ENCODE results near the gene B3GAT2.
"Not testable (repeated sequence)": the region's sequence is repeated elsewhere in the genome, so short reads cannot be mapped to it uniquely, and the experiment has no call there.

Gene B3GAT2, protein sequence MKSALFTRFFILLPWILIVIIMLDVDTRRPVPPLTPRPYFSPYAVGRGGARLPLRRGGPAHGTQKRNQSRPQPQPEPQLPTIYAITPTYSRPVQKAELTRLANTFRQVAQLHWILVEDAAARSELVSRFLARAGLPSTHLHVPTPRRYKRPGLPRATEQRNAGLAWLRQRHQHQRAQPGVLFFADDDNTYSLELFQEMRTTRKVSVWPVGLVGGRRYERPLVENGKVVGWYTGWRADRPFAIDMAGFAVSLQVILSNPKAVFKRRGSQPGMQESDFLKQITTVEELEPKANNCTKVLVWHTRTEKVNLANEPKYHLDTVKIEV

GRCh38 chr6:70956451-70957283, at the start of gene B3GAT2:
TSS of gene B3GAT2 (minus strand) at chr6:70957060. CDS start at chr6:70956429, 631 bp downstream.
- DNase-seq (ENCODE audit: low spot score): no peak

DNA sequence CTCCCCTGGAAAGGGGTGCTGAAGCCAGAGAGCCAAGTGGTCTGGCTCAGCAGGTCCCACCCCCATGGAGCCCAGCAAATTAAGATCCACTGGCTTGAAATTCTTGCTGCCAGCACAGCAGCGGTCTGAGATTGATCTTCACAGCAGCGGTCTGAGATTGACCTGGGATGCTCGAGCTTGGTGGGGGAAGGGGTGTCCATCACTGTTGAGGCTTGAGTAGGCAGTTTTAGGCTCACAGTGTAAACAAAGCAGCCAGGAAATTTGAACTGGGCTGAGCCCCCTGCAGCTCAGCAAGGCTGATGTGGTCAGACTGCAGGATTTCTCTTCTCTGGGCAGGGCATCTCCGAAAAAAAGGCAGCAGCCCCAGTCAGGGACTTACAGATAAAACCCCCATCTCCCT, 41.3 kb upstream of the B3GAT2 start:
- DNase-seq (ENCODE audit: low spot score): no peak

DNA sequence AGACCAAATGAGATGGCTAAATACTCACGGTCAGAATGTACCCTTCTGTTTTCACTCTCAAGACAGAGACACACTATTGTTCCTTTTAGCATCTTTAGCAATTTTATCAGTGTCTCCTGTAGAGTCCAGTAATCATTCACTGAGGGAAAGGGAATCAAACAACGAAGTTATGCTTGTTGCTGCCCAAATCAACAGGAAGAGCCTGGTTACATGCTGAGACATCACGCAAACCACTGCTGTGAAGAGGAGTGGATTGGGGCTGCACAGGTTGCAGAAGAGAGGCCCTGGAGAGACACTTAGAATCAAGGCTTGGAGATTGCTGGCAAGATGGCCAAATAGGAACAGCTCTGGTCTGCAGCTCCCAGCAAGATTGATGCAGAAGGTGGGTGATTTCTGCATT, 40.5 kb upstream of the B3GAT2 start:
- DNase-seq (ENCODE audit: low spot score): no peak

DNA sequence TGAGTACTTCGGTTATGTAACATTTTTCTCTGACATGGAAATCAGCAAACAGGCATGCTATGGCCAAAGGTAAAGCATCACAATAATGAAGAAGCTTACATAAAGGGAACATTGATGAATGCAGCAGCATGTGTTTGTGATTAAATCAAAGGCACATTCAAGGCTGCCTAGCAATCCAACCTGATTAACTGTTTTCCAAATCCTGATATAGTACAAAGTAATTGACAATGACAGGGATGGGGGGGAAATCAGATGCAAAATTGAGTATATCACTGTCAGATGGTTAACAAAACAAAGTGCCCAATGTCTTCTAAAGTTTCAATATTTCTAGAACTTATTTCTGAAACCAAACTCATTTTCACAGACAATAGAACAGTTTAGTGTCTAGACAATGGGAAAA, 39.2 kb upstream of the B3GAT2 start:
- DNase-seq (ENCODE audit: low spot score): no peak

- no peak for DNase-seq (ENCODE audit: low spot score)
These were observed 38.6 kb upstream of the B3GAT2 start for GRCh38 chr6:70995411-70995810.

- DNase-seq (ENCODE audit: low spot score): no peak
These were observed 34.4 kb upstream of the B3GAT2 start for GRCh38 chr6:70991253-70991652.

DNA sequence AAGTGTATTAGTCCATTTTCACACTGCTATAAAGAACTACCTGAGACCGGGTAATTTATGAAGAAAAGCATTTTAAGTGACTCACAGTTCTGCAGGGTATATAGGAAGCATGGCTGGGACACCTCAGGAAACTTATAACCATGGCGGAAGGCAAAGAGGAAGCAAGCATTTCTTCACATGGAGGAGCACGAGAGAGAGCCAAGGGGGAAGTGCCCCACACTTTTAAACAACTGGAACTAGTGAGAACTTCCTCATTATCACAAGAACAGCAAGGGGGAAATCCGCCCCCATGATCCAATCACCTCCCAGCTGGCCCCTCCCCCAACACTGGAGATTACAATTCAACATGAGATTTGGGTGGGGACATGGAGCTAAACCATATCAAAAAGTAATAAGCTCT, 28.3 kb upstream of the B3GAT2 start:
- no peak for DNase-seq (ENCODE audit: low spot score)

- DNase-seq (ENCODE audit: low spot score): no peak
These were observed 25.9 kb upstream of the B3GAT2 start for GRCh38 chr6:70982747-70983146.

DNA sequence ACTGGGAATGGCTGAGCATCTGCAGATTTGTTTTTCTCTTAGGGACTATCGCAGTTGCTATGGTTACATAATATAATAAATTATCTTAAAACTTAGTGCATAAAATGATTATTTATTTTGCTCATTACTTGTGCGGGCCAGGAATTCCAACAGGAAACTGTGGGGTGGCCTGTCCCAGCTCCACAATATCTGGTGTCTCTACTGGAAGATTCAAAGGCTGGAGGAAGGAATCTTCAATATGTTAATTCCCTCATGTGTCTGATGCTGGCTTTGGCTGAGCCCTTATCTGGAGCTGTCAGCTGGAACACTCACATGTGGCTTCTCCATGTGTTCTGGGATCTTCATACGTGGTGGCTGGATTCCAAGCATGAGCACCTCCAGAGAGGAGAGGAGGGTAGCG, 23.9 kb upstream of the B3GAT2 start:
- no peak for DNase-seq (ENCODE audit: low spot score)

DNA sequence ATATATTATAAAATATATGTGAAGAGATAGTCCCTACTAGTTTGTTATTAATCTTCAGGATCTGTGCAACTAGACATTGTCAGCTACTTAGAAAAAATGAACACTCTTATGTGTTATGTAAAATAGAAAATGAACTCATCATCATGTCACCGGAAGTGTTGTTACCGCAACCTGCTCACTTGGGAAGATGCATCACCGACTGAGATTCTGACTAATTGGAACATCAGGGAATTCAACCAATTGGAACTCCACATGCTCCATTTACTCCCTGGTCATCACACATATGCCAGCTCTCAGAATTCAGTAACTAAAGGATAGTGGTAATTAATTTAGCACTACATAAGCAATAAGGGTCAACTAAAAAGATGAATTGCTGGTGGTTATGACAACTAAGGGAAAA, 16.7 kb upstream of the B3GAT2 start:
- peak; percentile 4 for DNase-seq (ENCODE audit: low spot score)

GRCh38 chr6:70967049-70967448, 10.2 kb upstream of the B3GAT2 start:
- DNase-seq (ENCODE audit: low spot score): no peak

GRCh38 chr6:70957284-70957617, 391 bp upstream of the B3GAT2 start:
- no peak for DNase-seq (ENCODE audit: low spot score)

GRCh38 chr6:70956191-70956450, 739 bp downstream of the B3GAT2 start:
- DNase-seq (ENCODE audit: low spot score): no peak

- DNase-seq (ENCODE audit: low spot score): peak; percentile 34
These were observed 1.2 kb downstream of the B3GAT2 start for GRCh38 chr6:70955441-70956190.

DNA sequence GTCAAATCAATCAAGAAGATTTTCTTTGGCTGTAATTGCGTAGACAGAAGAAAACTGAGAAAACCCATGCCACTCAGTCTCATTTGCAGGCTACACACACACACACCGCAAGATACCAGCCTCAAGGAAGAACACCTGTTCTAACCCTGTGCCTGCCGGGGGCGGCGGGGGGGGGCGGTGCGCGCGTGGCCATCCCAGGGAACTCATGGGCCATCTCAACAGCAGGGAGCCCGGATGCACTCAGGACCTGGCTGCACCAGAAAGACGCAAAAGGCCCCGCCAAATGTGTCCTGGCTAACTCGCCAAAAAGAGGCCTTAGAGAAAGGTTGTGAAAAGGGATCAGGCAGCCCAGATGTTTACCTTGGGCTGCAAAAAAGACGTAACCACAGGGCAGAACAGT, 2.1 kb downstream of the B3GAT2 start:
- no peak for DNase-seq (ENCODE audit: low spot score)

GRCh38 chr6:70954176-70954575, 2.7 kb downstream of the B3GAT2 start:
- no peak for DNase-seq (ENCODE audit: low spot score)

DNA sequence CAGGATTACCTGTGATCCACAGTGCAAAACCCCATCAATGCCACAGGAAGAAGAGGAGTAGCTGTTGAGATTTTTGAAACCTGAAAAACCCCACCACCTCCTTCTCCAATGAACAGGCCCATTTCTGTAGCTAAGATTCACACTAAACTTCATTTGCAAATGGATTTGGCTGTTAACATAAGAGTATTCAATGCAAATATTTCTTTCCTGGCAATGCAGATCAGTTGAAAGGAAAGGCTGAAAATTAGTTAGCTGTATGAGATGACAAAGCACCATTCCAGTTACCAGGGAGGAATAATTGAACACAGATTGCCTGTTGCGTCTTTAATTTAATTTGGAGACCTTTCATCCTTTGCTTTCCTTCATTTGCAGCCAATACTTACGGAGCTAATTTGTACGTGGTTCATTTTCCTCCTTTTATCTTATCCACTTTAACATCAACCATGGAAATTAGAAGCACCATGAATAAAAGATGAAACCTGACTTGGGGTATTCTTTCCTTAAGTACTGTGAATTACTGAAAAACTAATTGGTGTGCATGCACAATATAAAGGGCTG, 4.2 kb downstream of the B3GAT2 start:
- DNase-seq (ENCODE audit: low spot score): no peak

GRCh38 chr6:70944321-70944720, 12.5 kb downstream of the B3GAT2 start:
- DNase-seq (ENCODE audit: low spot score): not testable (repeated sequence)

DNA sequence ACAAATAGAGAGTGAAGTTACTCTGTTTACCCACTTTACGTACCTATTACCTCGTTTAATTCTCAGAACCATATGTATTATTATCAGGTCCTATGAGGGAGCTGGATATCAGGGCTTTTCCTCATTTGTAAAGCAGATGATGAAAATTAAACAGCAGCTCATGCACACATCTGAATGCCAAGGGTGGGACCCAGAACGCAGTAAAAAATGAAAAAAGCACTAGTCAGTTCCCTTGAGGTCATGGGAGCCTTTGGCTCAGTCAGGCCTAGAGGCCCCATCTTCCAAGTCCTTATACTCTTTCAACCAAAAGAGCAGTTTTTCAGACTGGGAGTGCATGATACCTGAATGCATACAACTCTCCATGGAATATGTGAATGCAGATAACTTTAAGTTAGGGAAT, 23.0 kb downstream of the B3GAT2 start:
- no peak for DNase-seq (ENCODE audit: low spot score)

GRCh38 chr6:70905742-70906141, 51.1 kb downstream of the B3GAT2 start:
- DNase-seq (ENCODE audit: low spot score): no peak

DNA sequence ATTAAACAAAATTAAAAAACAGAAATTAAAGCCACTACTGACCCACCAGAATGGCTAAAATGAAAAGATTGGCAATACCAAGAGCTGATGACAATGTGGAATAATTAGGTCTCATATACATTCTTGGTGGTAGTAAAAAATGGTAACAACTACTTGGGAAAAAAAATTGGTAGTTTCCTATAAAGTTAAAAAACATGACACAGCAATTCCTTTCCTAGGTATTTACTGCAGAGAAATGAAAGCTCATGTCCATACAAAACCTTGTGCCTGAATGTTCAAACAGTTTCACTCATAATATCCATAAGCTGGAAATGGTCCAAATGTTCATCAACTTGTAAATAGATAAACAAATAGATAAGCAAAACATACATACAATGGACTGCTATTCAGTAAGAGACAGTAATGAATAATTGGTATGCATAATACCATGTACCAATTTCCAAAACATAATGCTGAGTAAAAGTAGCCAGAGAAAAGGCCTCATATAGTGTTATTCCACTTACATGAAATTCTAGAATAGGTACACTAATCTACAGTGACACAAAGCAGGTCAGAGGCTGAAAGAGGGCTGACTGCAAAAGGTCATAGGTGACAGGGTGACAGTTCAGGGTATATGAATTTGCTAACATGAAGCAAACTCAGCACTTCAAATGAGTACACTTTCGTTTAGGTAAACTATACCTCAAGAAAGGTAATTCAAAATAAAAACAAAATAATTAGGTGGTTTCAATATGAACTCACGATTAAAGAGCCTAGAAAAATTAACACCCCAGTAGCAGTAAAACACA, 53.0 kb downstream of the B3GAT2 start:
- no peak for DNase-seq (ENCODE audit: low spot score)

DNA sequence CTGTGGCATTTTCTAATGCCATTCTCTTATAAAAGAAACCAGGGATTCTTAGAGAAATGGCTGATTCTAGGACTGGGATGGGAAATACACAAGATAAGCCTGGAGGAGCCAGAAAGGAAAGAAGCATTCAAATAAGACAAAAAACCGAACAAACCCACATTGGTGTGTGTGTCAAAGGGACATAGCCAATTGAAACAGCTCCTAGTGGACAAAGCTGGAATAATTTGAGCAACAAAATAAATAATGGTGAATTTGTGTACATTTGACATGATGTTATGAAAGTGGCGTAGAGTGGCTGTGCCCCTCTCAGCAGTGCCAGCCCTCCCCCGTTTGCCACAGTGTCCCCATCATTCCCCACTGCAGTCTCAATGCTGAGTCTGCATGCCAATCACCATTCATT, 55.5 kb downstream of the B3GAT2 start:
- no peak for DNase-seq (ENCODE audit: low spot score)

Measured in COLO829 (cell line).